H1 (cell line): Measurements from ENCODE around the gene ITPR3.

Experiments
- PHF8 ChIP-seq: fragments of 200-600 bp; sonication (generic); conservative IDR thresholded peaks from 2 replicates; pipeline ENCODE4 v1.7.1; 2012; ENCODE audit warnings: low read depth, mild to moderate bottlenecking, inconsistent platforms, low read length, moderate library complexity
- POLR2AphosphoS5 ChIP-seq: IDR thresholded peaks from 2 replicates; pipeline ENCODE4 v1.6.1; 2011; ENCODE audit warnings: low read depth, low read length
- RAD21 ChIP-seq, 2 experiments: IDR thresholded peaks in 1 of 2; conservative IDR thresholded peaks in 1 of 2; 2 replicates each; pipeline ENCODE4 v1.6.1; 2011; ENCODE audit warnings: low read depth in 2 of 2, low read length in 2 of 2, improper control_type of control experiment in 1 of 2, inconsistent platforms in 1 of 2, mild to moderate bottlenecking in 1 of 2, moderate library complexity in 1 of 2
- SP1 ChIP-seq: IDR thresholded peaks from 2 replicates; pipeline ENCODE4 v1.6.1; 2011; ENCODE audit warnings: low read depth, low read length
- ZNF274 ChIP-seq: IDR thresholded peaks from 2 replicates; pipeline ENCODE4 v1.7.0; 2012; ENCODE audit warnings: low read length, borderline replicate concordance; ENCODE audit errors: extremely low read depth
- TF ChIP-seq, protein P1 (sequence below), 3 experiments: IDR thresholded peaks; 1 replicate in 2 of 3; 2 replicates in 1 of 3; pipeline versions ENCODE4 v1.5.1 to v1.6.1; 2011; ENCODE audit warnings: low read length in 3 of 3, mild to moderate bottlenecking in 3 of 3, inconsistent platforms in 2 of 3, low read depth in 1 of 3, moderate library complexity in 1 of 3; ENCODE audit not compliant: insufficient read depth in 1 of 3; ENCODE audit errors: control extremely low read depth in 1 of 3

- no peak for TF ChIP-seq SP1
- TF ChIP-seq RAD21 (IDR thresholded peaks at IDR 0.05 in 1 of 2, conservative IDR thresholded peaks at IDR 0.05 in 1 of 2; ENCODE audit: low read depth in 2 of 2, low read length in 2 of 2): no peak
- TF ChIP-seq, protein P1, sequence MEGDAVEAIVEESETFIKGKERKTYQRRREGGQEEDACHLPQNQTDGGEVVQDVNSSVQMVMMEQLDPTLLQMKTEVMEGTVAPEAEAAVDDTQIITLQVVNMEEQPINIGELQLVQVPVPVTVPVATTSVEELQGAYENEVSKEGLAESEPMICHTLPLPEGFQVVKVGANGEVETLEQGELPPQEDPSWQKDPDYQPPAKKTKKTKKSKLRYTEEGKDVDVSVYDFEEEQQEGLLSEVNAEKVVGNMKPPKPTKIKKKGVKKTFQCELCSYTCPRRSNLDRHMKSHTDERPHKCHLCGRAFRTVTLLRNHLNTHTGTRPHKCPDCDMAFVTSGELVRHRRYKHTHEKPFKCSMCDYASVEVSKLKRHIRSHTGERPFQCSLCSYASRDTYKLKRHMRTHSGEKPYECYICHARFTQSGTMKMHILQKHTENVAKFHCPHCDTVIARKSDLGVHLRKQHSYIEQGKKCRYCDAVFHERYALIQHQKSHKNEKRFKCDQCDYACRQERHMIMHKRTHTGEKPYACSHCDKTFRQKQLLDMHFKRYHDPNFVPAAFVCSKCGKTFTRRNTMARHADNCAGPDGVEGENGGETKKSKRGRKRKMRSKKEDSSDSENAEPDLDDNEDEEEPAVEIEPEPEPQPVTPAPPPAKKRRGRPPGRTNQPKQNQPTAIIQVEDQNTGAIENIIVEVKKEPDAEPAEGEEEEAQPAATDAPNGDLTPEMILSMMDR (IDR thresholded peaks at IDR 0.05; ENCODE audit: control extremely low read depth in 1 of 3, insufficient read depth in 1 of 3, low read depth in 1 of 3, low read length in 3 of 3): no peak
- no peak for TF ChIP-seq POLR2AphosphoS5
- no peak for TF ChIP-seq PHF8
- TF ChIP-seq ZNF274: no peak
Measured at GRCh38 chr6:33732817-33733708, 111.9 kb downstream of the ITPR3 start.
